PC-9 (cell line): ENCODE results near the gene FFAR4. TPM values are rescaled to one million over a fixed set of nuclear protein-coding genes. Genes with fewer than 3 reads are reported as not detected.

ENCODE experiments used
- BruUV-seq: library from RNA; stranded (reverse); fragments of 400-500 nt; replicated peaks from 2 replicates; lab custom pipeline; 2021; lab: Mats Ljungman, UMichigan
- CTCF ChIA-PET: fragments of 300-600 bp; sonication (Branson Sonifier 250); formaldehyde crosslinking; loops from one replicate; lab custom pipeline; 2022; ENCODE audit warnings: antibody characterized with exemption; lab: Charles Lee
- POLR2A ChIA-PET: fragments of 300-600 bp; sonication (Branson Sonifier 250); formaldehyde crosslinking; loops from one replicate; lab custom pipeline; 2022; ENCODE audit warnings: antibody characterized with exemption; ENCODE audit not compliant: unreplicated experiment; lab: Charles Lee
- DNase-seq, 2 experiments: peaks; one replicate each; pipeline versions ENCODE4 v3.0.0 to v3.0.0-alpha.2; 2015 to 2022; ENCODE audit warnings: mixed read lengths in 1 of 2
- H2AFZ ChIP-seq: fragments of 200-600 bp; sonication (generic); 2 replicates; pipeline ENCODE4 v1.8.1; 2017; ENCODE audit warnings: antibody characterized with exemption
- H3F3A ChIP-seq: fragments of 200-600 bp; sonication (generic); 2 replicates; pipeline ENCODE4 v1.8.1; 2017; ENCODE audit warnings: antibody characterized with exemption, mild to moderate bottlenecking, low read depth; ENCODE audit not compliant: insufficient read depth
- H3K27ac ChIP-seq: fragments of 200-600 bp; sonication (generic); 2 replicates; pipeline ENCODE4 v1.6.1; 2016; ENCODE audit warnings: mixed run types
- H3K27me3 ChIP-seq: fragments of 200-600 bp; sonication (generic); 2 replicates; pipeline ENCODE4 v1.6.1; 2016; ENCODE audit warnings: low read depth, mixed run types; ENCODE audit not compliant: insufficient read depth
- H3K36me3 ChIP-seq: fragments of 200-600 bp; sonication (generic); 2 replicates; pipeline ENCODE4 v1.6.1; 2016; ENCODE audit warnings: low read depth, mixed run types
- H3K4me1 ChIP-seq: fragments of 200-600 bp; sonication (generic); replicated peaks from 2 replicates; pipeline ENCODE4 v1.6.1; 2016; ENCODE audit warnings: mixed run types; ENCODE audit not compliant: insufficient read depth
- H3K4me2 ChIP-seq: fragments of 200-600 bp; sonication (generic); 2 replicates; pipeline ENCODE4 v1.6.1; 2017; ENCODE audit warnings: mixed run types
- H3K4me3 ChIP-seq: fragments of 200-600 bp; sonication (generic); 2 replicates; pipeline ENCODE4 v1.6.1; 2016; ENCODE audit warnings: mixed run types
- H3K79me2 ChIP-seq: fragments of 200-600 bp; sonication (generic); 2 replicates; pipeline ENCODE4 v1.6.1; 2017; ENCODE audit warnings: low read depth, mixed run types
- H3K9me2 ChIP-seq: fragments of 200-600 bp; sonication (generic); 2 replicates; pipeline ENCODE4 v1.8.1; 2017; ENCODE audit warnings: mild to moderate bottlenecking; ENCODE audit not compliant: insufficient read depth
- H3K9me3 ChIP-seq: fragments of 200-600 bp; sonication (generic); 2 replicates; pipeline ENCODE4 v1.8.1; 2016; ENCODE audit warnings: low read depth; ENCODE audit not compliant: insufficient read depth
- H4K20me1 ChIP-seq: fragments of 200-600 bp; sonication (generic); 2 replicates; pipeline ENCODE4 v1.8.1; 2017; ENCODE audit not compliant: insufficient read depth
- EZH2 ChIP-seq: fragments of 200-600 bp; sonication (generic); IDR thresholded peaks from 2 replicates; pipeline ENCODE4 v1.8.0; 2017; ENCODE audit warnings: antibody characterized with exemption, low read depth
- intact Hi-C: fragments of 100-400 bp; cut with micrococcal nuclease; formaldehyde crosslinking; loops from one replicate; pipeline ENCODE4 v1.10.0; 2022; ENCODE audit not compliant: unreplicated experiment
- total RNA-seq: library from RNA; stranded (reverse); gene quantifications from 2 replicates; pipeline ENCODE4 v1.2.3, GENCODE V29; 2021
- TF ChIP-seq, protein P1 (sequence below): fragments of 200-600 bp; sonication (generic); conservative IDR thresholded peaks from 2 replicates; pipeline ENCODE4 v1.6.1; 2017; ENCODE audit warnings: mixed run types, antibody characterized with exemption, mild to moderate bottlenecking, moderate library complexity

Gene FFAR4
- total RNA-seq, 1 experiment from 2014 or later = not detected

DNA sequence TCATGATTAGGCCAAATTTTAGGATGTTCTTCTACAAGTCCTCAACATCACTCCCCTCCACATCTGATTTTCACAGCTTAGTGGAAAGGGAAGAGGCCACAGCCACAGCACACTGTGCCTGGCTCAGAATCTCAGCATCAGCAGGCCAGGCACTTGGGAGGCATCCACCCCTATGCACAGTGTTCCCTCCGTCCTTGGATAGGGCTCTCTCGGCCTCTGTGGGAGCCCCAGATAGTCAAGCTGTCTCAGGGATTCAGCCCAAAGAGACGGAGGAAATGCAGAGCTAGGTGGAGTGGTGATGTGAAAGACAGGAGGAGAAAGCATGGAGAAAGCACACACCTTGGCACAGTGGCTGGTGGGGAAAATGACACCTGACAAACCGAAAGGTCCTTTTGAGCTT is 33.3 kb downstream of the FFAR4 start:
- Histone ChIP-seq H3K4me1 (no peaks in the 10 kb centered on the region), H4K20me1 (no peaks in the 10 kb centered on the region), H3K4me2 (no peak overlapping the region), H3K79me2 (no peaks in the 10 kb centered on the region), H2AFZ (no peak overlapping the region), H3F3A (no peaks in the 10 kb centered on the region), H3K27ac (no peak overlapping the region), H3K36me3 (no peaks in the 10 kb centered on the region), H3K4me3 (no peak overlapping the region), H3K27me3 (no peaks in the 10 kb centered on the region), H3K9me2 (no peaks in the 10 kb centered on the region), H3K9me3 (no peaks in the 10 kb centered on the region)
- no TSS peak for BruUV-seq
- ChIA-PET POLR2A (interaction anchor here (0.7 kb wide), 1 partner anchor 95 kb away, joined by 3 read pairs; no protein-coding TSS in a partner anchor), CTCF (interaction anchor here (0.5 kb wide), 1 partner anchor 40 kb away, joined by 7 read pairs; no protein-coding TSS in a partner anchor)
- intact Hi-C loops = no loop called here
- no peak for DNase-seq
- TF ChIP-seq, protein P1, sequence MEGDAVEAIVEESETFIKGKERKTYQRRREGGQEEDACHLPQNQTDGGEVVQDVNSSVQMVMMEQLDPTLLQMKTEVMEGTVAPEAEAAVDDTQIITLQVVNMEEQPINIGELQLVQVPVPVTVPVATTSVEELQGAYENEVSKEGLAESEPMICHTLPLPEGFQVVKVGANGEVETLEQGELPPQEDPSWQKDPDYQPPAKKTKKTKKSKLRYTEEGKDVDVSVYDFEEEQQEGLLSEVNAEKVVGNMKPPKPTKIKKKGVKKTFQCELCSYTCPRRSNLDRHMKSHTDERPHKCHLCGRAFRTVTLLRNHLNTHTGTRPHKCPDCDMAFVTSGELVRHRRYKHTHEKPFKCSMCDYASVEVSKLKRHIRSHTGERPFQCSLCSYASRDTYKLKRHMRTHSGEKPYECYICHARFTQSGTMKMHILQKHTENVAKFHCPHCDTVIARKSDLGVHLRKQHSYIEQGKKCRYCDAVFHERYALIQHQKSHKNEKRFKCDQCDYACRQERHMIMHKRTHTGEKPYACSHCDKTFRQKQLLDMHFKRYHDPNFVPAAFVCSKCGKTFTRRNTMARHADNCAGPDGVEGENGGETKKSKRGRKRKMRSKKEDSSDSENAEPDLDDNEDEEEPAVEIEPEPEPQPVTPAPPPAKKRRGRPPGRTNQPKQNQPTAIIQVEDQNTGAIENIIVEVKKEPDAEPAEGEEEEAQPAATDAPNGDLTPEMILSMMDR = no peak
- TF ChIP-seq EZH2 = no peak

DNA sequence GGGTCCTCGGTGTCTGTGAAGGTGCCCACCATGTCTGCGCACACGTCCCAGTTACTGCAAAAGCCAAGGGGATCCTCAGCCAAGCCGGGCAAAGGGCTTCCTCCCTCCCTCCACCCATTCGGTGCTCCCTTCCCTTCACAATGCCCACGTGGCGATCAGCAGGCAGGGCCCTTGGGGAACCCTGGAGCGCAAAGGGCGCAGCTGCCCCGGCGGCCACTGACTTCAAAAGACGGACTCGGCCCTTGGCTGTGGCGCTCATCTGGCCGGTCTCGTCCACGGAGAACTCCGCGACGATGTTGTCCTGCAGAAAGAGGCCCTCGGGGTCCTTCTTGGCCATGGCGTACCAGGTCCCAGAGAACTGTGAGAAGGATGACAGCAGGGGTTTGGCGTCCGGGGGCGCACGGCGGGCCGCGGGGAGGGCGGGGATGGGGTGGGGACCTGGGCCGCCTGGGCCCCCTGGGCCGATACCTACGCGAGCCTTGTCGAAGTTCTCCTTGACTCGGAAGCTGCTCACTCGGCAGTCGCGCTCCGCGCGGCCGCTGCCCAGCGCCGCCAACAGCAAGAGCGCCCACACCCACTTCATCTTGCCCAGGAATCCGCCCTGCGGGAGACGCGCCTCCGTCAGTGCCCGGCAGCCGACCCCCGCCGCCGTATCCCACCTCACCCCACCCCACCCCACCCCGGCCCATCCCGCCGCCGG is 34.1 kb downstream of the FFAR4 start:
- no peak for DNase-seq
- Histone ChIP-seq H3K27ac (no peak overlapping the region), H3K36me3 (no peaks in the 10 kb centered on the region), H3K79me2 (no peaks in the 10 kb centered on the region), H3K27me3 (no peaks in the 10 kb centered on the region), H3F3A (no peaks in the 10 kb centered on the region), H3K4me1 (no peaks in the 10 kb centered on the region), H3K4me3 (no peak overlapping the region), H4K20me1 (no peaks in the 10 kb centered on the region), H2AFZ (no peak overlapping the region), H3K4me2 (no peak overlapping the region), H3K9me3 (no peaks in the 10 kb centered on the region), H3K9me2 (no peaks in the 10 kb centered on the region)
- TF ChIP-seq, protein P1 = no peak
- TF ChIP-seq EZH2 = no peak
- POLR2A ChIA-PET = no interaction called here
- BruUV-seq = no TSS peak
- CTCF ChIA-PET = interaction anchor here (0.5 kb wide), 1 partner anchor 39 kb away, joined by 7 read pairs; no protein-coding TSS in a partner anchor
- intact Hi-C loops = no loop called here

DNA sequence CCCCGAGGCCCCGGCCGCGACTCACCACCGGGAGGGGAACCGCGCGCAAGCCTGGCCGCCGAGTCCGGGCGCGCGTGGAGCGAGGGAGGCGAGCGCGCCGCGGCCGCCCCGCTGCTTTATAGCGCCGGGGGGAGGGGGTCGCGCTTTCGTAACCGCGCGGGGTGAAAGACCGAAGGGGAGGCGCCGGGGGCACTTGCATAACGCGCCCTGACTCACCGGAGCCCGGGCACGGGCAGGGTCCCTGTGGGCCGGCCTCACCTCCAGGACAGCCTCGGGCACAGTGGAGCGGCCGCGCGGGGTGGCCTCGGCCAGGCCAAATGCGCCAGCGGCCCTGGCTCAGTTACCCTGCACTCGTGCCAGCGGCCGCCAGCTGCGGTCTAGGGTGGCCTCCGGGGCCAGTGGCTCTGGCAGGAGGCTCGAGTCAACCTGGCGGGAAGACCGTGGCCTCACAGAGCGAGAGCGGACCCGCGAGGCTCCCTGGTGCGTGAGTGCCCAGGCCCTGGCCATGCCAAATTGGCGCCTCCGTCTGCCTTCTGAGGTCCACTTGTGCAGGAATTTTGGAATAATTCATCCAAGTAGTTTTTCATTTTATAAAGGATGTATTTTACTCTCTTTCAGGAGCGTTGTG is 34.8 kb downstream of the FFAR4 start, which contains the start of gene RBP4:
RBP4 (minus strand) TSS at position 90 of the 628 bp plus-strand sequence. CDS start 207 bp downstream, outside the sequence.
- ChIA-PET CTCF (no interaction called here), POLR2A (no interaction called here)
- Histone ChIP-seq H3K4me3 (no peak within 1 kb of the TSS), H3K36me3 (no peaks in the 10 kb centered on the region), H3K9me2 (no peaks in the 10 kb centered on the region), H2AFZ (no peak within 1 kb of the TSS), H3K79me2 (no peaks in the 10 kb centered on the region), H3K4me1 (no peaks in the 10 kb centered on the region), H3K4me2 (peak within 1 kb of the TSS; percentile 54), H3F3A (no peaks in the 10 kb centered on the region), H3K27me3 (no peaks in the 10 kb centered on the region), H4K20me1 (no peaks in the 10 kb centered on the region), H3K9me3 (no peaks in the 10 kb centered on the region), H3K27ac (no peak within 1 kb of the TSS)
- intact Hi-C loops = no loop called here
- TF ChIP-seq, protein P1 = no peak
- no peak for TF ChIP-seq EZH2
- BruUV-seq = no TSS peak
- peak in 1 of 2 experiments; percentile 27 for DNase-seq
